Body of pancreas (tissue), 4 donors: ENCODE data around the gene SLC39A10. TPM values are rescaled to one million over a fixed set of nuclear protein-coding genes. Genes with fewer than 3 reads are reported as not detected.

Experiments used
- ATAC-seq: fragments of 150-250 bp; one replicate; pipeline ENCODE4 v1.9.1; 2016
- DNase-seq, 4 donors: peaks; one replicate each; pipeline ENCODE4 v3.0.0-alpha.2; 2019
- H3K27ac ChIP-seq, 4 donors: fragments of 200-600 bp; sonication (generic); 1 replicate in 3 of 4; 2 replicates in 1 of 4; pipeline versions ENCODE4 v1.5.1 to v1.6.1; 2016 to 2019; ENCODE audit warnings: mild to moderate bottlenecking in 1 of 4, mixed read lengths in 1 of 4, moderate library complexity in 1 of 4
- H3K27me3 ChIP-seq, 2 donors: fragments of 200-600 bp; sonication (generic); one replicate each; pipeline ENCODE4 v1.6.0; 2016; ENCODE audit warnings: mild to moderate bottlenecking in 1 of 2
- H3K36me3 ChIP-seq, 2 donors: fragments of 200-600 bp; sonication (generic); replicated peaks in 1 of 2; 2 replicates each; pipeline ENCODE4 v1.5.1; 2016; ENCODE audit warnings: low read depth in 2 of 2; ENCODE audit not compliant: insufficient read depth in 1 of 2
- H3K4me1 ChIP-seq: fragments of 200-600 bp; sonication (generic); one replicate; pipeline ENCODE4 v1.6.0; 2016
- H3K4me3 ChIP-seq, 2 donors: fragments of 200-600 bp; sonication (generic); 1 replicate in 1 of 2; 2 replicates in 1 of 2; pipeline ENCODE4 v1.5.1; 2016 to 2019
- H3K9me3 ChIP-seq, 3 donors: fragments of 200-600 bp; sonication (generic); 1 replicate in 2 of 3; 2 replicates in 1 of 3; pipeline ENCODE4 v1.5.1; 2016
- POLR2A ChIP-seq, 3 donors: fragments of 450-650 bp; IDR thresholded peaks; one replicate each; pipeline ENCODE4 v1.6.1; 2016; ENCODE audit warnings: antibody characterized with exemption in 3 of 3, mild to moderate bottlenecking in 2 of 3
- WGBS, 2 donors: methylation state at CpG; one replicate each; pipeline ENCODE4 v1.1.5; 2017; 5-methylcytosine and 5-hydroxymethylcytosine counted together
- intact Hi-C: fragments of 100-400 bp; cut with DNase I; formaldehyde crosslinking; loops from one replicate; pipeline ENCODE4 v1.15.1; 2023
- total RNA-seq, 2 donors: library from RNA; depleted of rRNA; stranded (reverse); fragments of >200 nt; gene quantifications; one replicate each; pipeline ENCODE4 v1.1.0, GENCODE V29; 2016
- TF ChIP-seq, protein P1 (sequence below), 7 experiments: fragments of 450-650 bp in 4 of 7; fragments of 200-600 bp in 3 of 7; sonication (generic) in 3 of 7; IDR thresholded peaks; one replicate each; pipeline ENCODE4 v1.5.1; 2016 to 2019; ENCODE audit warnings: antibody characterized with exemption in 7 of 7

SLC39A10 gene
- total RNA-seq, 2 donors from 2014 or later, result 17.8 to 18.7 TPM

DNA sequence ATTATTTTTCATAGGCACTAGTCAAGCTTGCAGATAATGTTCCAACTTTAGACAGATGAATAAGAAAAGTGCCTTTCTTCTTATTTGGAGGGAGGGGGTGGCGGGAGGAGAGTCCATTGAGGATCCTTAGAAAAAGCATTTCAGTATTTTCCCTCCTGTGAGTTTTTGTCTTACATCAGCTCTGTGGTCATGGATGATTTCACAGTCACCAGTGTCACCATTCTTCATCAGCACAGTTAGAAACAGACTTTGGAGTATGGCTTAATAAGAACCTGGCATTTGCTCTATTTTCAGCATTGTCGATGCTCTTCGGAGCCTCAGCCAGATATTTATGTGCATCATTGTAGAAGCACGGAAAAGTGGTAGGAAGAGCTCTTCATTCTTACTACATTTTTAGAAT, 70.1 kb downstream of the SLC39A10 start:
- Histone ChIP-seq H3K36me3 (no peaks in the 10 kb centered on the region), H3K27me3 (no peaks in the 10 kb centered on the region), H3K27ac (no peak overlapping the region), H3K4me1 (no peaks in the 10 kb centered on the region), H3K9me3 (no peaks in the 10 kb centered on the region), H3K4me3 (no peak overlapping the region)
- 92 to 95% methylated on average over 4 of the region's 4 CpGs for WGBS, 2 donors
- intact Hi-C loops, result no loop called here
- TF ChIP-seq, protein P1, sequence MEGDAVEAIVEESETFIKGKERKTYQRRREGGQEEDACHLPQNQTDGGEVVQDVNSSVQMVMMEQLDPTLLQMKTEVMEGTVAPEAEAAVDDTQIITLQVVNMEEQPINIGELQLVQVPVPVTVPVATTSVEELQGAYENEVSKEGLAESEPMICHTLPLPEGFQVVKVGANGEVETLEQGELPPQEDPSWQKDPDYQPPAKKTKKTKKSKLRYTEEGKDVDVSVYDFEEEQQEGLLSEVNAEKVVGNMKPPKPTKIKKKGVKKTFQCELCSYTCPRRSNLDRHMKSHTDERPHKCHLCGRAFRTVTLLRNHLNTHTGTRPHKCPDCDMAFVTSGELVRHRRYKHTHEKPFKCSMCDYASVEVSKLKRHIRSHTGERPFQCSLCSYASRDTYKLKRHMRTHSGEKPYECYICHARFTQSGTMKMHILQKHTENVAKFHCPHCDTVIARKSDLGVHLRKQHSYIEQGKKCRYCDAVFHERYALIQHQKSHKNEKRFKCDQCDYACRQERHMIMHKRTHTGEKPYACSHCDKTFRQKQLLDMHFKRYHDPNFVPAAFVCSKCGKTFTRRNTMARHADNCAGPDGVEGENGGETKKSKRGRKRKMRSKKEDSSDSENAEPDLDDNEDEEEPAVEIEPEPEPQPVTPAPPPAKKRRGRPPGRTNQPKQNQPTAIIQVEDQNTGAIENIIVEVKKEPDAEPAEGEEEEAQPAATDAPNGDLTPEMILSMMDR (IDR thresholded peaks at IDR 0.05), result no peak
- no peak for TF ChIP-seq POLR2A (IDR thresholded peaks at IDR 0.05)
- ATAC-seq (no peak), DNase-seq (no peak)

DNA sequence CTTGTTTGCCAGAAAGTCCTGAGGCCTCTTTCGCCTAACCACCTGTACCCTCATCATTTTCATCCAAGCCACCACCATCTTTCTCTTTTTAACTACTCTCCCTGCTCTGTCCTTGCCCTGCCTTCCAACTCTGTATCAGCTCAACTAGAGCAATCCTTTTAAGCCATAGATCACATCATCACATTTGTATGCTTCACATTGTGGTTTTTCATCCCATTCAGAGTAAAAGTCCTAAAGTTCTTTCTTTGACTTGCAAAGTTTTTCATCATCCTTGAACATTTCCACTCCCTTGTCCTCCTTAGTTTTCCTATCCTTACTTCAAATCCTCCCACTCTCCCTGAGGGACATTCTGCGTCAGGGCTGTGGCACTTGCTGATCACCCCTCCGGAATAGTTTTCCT, 73.9 kb downstream of the SLC39A10 start:
- Histone ChIP-seq H3K27me3 (no peaks in the 10 kb centered on the region), H3K9me3 (no peaks in the 10 kb centered on the region), H3K4me3 (no peak overlapping the region), H3K36me3 (no peaks in the 10 kb centered on the region), H3K27ac (no peak overlapping the region), H3K4me1 (no peaks in the 10 kb centered on the region)
- WGBS, 2 donors, result 97% methylated on average over 3 of the region's 3 CpGs
- TF ChIP-seq, protein P1 (IDR thresholded peaks at IDR 0.05), result no peak
- no peak for TF ChIP-seq POLR2A (IDR thresholded peaks at IDR 0.05)
- no peak for DNase-seq
- intact Hi-C loops, result no loop called here
- ATAC-seq, result no peak

DNA sequence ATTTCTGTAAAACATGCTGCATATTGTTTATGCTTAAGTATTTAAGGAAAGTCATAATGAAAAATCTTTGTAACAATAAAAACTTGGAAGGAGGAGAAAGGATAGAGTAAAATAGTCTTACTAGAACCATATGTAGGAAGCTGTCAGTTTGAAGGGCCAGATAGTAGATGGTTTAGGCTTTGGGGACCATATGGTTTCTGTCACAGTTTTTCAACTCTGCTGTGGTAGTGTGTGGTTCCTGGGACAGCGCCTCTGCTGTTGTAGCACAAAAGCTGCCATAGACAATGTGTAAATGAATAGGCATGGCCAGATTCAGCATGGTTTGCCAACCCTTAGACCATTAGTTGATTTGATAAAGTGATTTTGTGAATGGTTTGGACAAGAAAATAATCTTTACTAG, 75.5 kb downstream of the SLC39A10 start:
- Histone ChIP-seq H3K9me3 (no peaks in the 10 kb centered on the region), H3K4me3 (no peak overlapping the region), H3K4me1 (no peaks in the 10 kb centered on the region), H3K36me3 (no peaks in the 10 kb centered on the region), H3K27me3 (no peaks in the 10 kb centered on the region), H3K27ac (no peak overlapping the region)
- intact Hi-C loops, result no loop called here
- WGBS, 2 donors, result 83 to 96% methylated on average over 1 of the region's 1 CpG
- no peak for DNase-seq
- ATAC-seq, result no peak
- no peak for TF ChIP-seq POLR2A (IDR thresholded peaks at IDR 0.05)
- TF ChIP-seq, protein P1 (IDR thresholded peaks at IDR 0.05), result no peak

DNA sequence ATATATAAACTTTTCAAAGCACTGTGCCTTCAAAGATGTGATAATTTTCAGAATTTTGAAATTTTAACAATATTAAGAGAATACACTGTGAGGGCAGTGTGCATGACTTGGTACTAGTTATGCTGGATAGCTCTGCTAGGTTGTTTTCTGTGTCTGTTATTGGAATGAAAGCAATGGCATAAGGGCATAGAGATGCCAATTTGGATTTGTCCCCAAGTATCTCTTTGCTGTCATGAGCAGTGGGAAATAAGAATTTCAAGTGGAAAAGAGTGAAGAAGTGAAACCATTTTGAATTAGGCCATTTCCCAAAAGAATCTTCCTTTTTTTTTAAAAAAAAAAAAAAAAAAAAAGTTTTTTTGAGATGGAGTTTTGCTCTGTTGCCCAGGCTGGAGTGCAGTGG, 76.8 kb downstream of the SLC39A10 start:
- no peak for DNase-seq
- H3K27ac ChIP-seq, result no peak overlapping the region
- intact Hi-C loops, result no loop called here
- H3K4me3 ChIP-seq, result no peak overlapping the region
- ATAC-seq, result no peak
- no peaks in the 10 kb centered on the region for H3K27me3 ChIP-seq
- no peaks in the 10 kb centered on the region for H3K36me3 ChIP-seq
- H3K4me1 ChIP-seq, result no peaks in the 10 kb centered on the region
- no peaks in the 10 kb centered on the region for H3K9me3 ChIP-seq
- TF ChIP-seq, protein P1 (IDR thresholded peaks at IDR 0.05), result no peak
- no peak for TF ChIP-seq POLR2A (IDR thresholded peaks at IDR 0.05)

DNA sequence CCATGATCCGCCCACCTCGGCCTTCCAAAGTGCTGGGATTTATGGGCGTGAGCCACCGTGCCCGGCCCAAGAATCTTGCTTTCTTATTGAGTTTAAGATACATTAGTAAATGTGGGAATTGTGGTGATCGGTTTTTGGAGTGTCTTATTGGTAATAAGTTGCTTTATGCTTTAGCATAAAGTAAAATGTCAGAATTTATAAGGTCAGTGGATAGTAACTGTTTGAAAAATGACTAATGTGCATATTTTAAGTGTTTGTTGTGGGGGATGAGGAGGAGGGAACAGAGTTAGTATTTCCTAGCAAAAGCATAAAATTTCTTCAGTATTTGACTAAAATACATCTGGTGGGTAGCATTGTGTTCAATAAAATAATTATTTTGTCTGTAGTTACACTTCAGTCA, 77.4 kb downstream of the SLC39A10 start:
- Histone ChIP-seq H3K36me3 (no peaks in the 10 kb centered on the region), H3K27ac (no peak overlapping the region), H3K4me3 (no peak overlapping the region), H3K27me3 (no peaks in the 10 kb centered on the region), H3K4me1 (no peaks in the 10 kb centered on the region), H3K9me3 (no peaks in the 10 kb centered on the region)
- no peak for ATAC-seq
- 93 to 96% methylated on average over 6 of the region's 6 CpGs for WGBS, 2 donors
- TF ChIP-seq, protein P1 (IDR thresholded peaks at IDR 0.05), result no peak
- TF ChIP-seq POLR2A (IDR thresholded peaks at IDR 0.05), result no peak
- no peak for DNase-seq
- intact Hi-C loops, result no loop called here
